Left kidney (tissue), 2 donors: ENCODE results near the gene PRRX2. TPM values are rescaled to one million over a fixed set of nuclear protein-coding genes. Genes with fewer than 3 reads are reported as not detected.

Experiments used
- DNase-seq: peaks from one replicate; pipeline ENCODE4 v3.0.0-alpha.2; 2013
- polyA plus RNA-seq: library from polyadenylated mRNA; unstranded; fragments of 120-200 nt; gene quantifications from one replicate; pipeline ENCODE4 v1.2.1, GENCODE V29; 2013; ENCODE audit not compliant: insufficient read length

Gene PRRX2
- polyA plus RNA-seq, 1 donor, result 0.52 TPM

DNA sequence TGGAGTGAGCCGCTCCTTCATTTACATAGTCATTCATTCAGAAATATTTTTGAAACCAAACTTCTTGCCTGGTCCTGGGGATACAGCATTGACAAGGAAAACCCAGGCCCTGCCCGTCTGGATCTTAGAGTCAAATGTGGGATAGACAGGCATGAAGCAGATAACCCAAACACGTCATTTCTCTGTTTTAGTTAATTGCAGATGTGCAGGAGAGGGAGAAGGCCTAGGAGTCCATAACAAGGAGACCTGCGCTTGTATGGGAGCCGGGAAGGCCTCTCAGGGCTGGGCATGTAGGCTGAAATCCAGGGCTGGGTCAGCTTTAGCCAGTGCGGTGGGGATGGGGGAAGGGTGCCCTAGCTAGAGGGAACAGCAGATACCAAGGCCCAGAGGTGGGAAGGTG, 43.3 kb downstream of the PRRX2 start:
- DNase-seq, result no peak

DNA sequence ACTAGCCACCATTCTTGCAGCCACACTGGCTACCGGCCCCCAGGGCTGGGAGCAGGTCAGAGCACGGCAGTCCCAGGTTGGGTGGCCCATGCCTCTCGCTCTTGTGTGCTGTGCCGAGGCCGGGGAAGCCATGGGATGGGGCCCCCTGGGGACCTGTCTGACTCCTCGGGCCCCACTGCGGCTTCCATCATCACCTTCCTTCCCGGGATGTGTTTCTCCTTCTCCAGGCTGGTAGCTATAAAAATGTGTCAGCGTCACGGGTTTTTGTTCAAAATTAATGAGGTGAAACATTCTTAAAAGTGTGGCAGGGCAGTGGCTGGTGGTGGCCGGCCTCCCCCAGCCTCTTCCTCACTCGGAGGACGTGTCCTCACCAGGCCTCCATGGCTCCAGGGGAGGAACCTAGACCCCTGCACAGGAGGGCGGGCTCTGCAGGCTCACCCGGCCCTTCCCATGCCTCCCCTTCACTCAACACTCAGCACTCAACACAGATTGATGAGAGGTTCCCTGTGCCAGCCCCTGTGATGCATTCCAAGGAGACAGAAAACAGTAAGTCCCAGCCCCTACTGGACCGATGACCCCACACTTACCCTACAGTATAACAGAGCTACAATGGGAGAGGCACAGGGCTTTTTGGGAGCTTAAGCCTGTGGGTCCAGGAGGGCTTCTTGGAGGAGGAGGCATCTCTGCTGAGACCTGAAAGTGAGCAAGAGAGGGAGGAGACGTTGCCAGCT, 44.2 kb downstream of the PRRX2 start:
- no peak for DNase-seq

DNA sequence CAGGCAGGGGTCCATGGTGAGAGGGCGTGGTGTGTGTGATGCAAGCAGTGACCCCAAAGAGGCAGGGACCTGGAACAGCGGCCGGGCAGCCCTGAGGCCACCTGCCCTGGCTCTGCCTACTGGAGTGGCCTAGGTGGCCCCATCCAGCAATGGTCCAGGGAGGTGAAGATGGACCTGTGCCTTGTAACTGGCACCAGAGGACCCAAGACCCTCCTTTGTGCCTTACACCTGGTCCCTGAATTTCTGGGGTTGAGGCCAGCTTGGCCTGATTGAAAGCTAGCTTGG, 44.7 kb downstream of the PRRX2 start:
- no peak for DNase-seq

DNA sequence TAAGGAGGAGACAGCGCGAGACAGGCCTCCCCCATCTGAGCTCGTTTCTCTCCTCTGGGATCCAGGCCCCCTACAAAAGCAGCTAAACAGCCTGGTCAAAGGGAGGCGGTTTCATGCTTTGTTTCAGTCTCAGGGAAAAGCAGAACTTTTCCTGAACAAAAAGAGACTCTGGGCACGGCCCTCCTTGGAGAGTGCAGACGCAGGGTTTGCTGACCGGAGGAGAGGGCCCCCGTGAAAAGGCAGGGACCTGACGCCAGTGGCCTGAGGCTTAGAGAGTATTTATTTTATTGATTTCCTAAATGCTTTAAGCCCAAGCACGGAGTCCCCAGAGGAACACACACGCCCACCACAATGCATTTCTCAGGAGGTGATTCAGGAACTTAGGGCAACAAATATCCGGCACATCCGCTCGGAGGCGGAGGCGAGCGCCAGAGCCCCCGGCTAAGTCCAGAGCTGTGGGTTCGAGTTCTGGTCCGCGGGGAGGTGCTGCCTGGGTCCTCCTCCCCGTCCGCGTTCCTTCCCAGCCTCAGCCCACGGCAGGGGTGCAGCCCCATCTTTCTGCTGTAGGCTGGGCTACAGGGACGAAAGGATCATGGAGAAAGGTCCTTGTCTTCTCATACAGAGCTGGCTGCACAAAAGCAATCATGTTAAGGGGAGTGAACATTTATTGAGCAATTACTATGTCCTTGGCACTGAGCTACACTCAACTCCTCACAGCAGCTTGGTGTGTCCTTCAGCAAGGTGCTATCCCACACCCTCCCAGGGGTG, 47.4 kb downstream of the PRRX2 start:
- no peak for DNase-seq

DNA sequence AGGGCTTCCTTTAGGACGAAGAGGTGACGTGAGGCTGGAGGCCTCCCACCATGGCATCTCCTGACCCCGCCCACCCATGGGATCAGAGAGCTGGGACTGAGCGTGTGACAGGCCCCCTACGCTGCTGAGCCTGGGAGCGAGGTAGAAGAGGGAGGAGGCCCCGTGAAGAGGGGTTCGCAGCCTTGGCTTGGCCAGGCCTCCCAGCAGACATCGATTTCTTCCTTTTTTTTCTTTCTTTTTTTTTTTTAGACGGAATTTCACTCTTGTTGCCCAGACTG, 47.9 kb downstream of the PRRX2 start:
- no peak for DNase-seq

DNA sequence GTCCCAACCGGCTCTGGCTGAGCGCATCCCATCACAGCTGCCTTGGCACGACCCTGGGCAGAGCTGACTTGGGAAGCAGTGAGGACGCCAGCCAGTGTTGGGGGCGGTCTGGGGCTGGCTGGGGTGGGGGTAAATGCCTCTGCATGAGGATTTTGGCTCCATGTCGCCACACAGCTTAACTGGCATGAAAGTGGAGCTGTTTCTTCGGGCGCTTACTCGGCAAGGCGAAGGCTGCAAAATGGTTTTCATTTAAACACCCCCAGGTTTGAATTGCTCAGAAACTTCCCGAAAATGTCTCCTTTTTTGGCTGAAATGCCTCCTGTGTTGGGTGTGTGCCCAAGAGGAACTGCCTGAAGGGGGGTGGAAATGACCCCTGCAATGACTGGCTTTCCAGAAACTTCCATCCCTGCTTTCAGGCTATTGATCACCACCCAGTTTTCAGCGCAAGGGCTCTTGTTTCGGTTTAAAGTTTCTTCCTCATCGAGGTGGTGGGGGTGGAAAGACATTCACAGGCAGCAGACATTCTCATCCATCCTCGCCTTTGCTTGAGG, 49.1 kb downstream of the PRRX2 start:
- no peak for DNase-seq

DNA sequence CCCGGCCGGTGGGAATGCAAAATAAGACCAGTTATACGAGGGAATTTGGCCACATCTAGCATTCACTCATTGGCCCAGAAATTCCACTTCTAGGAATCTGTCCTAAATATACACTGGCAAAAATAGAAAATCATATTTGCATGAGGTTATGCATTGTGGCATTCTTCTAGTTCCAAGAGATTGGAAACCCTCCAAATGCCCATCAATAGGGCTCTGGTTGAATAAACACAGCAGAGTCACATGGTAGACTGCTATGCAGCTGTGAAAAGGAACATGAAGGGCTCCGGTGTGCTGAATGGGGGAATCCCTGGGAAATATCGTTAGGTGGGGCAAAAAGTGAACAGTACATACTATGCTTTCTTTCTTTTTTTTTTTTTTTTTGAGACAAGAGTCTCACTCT, 50.6 kb downstream of the PRRX2 start:
- DNase-seq, result no peak

DNA sequence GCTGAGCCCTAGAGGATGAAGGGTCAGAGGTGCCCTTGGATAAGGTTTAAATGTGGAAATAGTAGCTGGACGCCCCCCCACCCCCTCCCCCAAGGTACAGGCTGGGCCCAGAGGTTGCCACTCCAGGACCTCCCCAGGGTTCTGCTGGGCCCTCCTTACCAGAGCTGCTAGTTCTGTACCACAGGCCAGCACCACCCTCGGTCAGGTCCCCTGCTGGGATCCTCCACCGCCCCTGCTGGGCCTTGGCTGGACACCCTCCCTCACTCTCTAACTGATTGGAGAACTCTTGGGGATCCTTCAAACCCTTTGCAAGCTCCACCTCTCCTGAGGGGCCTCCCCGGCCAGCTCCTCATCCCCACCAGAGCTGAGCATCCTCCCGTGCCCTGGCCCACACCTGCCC, 52.5 kb downstream of the PRRX2 start:
- no peak for DNase-seq

DNA sequence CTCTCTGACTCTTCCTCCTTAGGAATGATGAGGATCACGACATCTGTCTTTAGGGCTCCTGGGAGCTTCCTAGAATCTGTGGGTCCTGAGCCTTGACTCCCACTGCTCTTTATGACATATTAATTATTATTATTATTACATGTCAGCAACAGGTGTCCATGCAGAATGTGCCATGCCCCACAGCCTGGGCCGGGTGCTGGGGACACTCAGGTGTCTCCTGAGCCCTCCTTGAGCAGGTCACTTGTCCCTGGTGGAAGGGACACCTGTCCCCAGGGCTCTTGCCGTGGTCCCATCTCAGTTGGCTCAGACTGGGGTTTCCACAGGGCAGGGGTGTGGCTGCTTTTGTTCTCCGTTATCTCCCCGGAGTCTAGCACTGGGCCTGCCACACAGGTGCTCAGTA, 53.2 kb downstream of the PRRX2 start:
- no peak for DNase-seq

DNA sequence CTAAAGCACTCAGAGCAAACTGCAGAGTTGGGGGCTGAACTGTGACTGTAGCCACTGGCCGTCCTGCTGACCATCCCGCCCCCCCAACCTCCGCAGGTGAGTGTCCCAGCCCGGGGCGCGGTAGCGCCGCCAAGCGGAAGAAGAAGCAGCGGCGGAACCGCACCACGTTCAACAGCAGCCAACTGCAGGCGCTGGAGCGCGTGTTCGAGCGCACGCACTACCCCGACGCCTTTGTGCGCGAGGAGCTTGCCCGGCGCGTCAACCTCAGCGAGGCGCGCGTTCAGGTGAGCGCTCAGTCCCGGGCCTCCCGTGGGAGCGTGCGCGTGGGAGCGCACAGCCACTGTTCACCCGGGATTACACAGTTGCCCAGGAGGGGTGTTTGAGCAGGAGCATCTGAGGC, 53.7 kb downstream of the PRRX2 start:
- no peak for DNase-seq

DNA sequence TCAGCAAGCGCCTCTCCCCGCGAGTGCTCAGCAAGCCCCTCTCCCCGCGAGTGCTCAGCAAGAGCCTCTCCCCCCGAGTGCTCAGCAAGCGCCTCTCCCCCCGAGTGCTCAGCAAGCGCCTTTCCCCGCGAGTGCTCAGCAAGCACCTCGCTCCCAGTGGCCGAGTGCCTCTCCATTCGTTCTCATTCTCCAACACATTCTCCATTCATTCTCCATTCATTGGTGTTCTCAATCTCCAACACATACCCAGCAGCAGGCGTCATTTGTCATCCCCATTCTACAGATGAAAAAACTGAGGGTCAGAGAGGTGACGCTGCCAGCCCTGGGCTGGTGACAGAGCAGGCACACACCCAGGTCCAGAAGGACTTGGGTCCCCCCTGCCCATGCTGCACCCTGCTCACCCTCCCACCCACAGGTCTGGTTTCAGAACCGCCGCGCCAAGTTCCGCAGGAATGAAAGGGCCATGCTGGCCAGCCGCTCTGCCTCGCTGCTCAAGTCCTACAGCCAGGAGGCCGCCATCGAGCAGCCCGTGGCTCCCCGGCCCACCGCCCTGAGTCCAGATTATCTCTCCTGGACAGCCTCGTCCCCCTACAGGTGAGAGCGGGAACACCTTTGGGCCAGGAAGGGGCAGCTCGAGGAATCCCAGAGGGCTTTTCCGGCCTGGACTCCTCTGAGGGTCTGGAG, 54.9 kb downstream of the PRRX2 start:
- no peak for DNase-seq

DNA sequence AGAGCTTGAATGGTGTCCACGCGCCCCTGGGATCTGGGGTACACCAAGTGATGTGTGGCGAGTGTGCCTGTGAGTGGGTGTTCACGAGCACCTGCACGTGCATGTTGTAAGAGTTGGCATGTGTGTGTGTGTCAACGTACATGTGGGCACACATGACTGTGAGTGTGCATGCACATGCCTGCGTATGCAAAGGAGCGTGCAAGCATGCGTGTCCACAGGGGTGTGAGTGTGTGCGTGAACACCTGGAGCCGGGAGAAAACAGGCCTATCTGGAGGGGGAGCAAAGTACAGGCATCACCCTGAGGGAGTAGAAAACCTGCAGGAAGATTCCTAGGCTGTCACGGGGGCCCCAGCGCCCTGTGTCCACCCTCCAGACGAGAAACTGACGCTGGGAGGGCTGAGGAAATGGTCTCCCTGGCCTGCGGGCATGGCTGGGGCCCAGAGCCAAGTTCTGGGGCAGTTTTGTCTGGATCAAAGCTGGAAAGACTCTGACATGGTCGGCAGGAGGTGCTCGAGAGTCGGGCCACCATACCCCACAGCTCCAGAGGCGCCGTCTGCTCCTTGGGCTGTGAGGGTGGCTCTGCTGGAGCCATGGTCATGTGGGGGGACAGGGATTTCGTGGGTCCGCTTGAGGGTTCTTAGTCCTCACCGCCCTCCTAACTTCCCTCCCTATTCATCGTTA, 55.6 kb downstream of the PRRX2 start:
- DNase-seq, result no peak

DNA sequence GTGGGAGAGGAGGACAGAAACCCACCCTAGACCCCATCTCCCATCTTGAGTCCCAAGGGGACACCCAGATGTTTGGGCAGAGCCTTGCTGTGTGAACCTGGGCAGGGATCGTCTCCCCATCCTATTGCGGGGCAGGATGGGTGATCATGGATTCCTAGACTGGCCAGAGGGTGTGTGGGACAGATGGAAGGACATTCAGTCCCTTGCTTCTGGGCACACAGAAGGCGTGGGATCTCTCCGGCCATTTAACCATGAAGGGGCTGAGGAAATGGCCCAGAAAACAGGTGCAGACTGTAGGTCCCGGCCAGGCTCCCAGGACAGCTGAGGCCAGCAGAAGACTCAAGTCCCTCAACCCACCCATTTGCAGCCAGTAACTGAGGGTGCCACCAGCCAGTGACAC, 57.5 kb downstream of the PRRX2 start:
- no peak for DNase-seq

DNA sequence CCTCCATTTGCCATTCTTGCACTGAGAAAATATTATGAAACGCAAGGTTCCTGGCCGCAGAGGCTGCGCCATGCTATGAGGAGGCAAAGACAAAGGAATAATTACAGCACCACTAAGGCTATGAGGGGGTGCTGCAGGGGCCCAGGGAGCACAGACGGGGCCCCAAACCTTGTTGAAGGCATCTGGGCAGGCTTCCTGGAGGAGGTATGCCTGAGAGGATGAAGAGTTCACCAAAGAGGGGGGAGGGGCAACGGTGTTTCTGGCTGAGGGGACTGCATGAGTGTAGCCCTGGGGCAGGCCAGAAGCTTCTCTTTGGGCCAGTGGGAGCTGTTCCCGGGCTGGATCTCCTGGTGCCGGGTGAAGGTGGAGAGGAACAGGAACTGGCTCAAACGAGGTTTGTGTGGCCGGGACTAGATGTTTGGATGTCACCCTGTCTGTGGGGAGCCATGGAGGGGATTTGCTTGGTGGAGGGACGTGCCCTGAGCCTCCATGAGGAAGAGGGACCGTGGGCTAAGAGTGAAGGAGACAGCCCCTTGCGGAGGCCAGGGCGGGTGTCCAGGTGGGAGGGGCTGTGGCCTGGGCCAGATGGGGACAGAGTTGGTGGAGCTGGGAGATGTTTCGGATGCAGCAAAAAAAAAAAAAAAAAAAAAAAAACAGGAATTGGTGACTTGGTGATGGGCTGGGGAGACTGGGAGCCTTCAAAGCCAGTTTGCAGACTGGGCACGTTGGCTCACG, 59.2 kb downstream of the PRRX2 start:
- no peak for DNase-seq

DNA sequence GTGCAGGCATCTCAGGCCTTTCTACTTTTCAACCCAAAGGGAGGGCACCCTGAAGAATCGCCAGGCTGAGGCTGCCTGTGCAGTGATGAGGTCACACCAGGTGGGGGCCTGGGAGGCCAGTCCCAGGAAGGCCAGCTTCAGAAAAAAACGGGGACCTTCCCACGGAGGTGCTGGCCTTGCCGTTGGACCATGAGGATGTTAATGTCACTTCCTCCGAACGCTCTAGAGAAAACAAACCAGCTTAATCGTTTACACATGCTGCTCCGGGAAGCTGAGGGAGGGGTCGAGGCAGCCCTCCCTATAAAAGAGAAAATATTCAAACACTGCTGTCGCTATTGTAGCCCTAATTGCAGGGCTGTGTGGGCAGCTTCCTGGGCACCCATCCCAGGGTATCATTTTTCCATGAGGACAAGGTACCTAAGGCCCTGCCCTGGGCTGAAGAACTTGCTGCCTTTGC, 60.4 kb downstream of the PRRX2 start:
- DNase-seq, result no peak

DNA sequence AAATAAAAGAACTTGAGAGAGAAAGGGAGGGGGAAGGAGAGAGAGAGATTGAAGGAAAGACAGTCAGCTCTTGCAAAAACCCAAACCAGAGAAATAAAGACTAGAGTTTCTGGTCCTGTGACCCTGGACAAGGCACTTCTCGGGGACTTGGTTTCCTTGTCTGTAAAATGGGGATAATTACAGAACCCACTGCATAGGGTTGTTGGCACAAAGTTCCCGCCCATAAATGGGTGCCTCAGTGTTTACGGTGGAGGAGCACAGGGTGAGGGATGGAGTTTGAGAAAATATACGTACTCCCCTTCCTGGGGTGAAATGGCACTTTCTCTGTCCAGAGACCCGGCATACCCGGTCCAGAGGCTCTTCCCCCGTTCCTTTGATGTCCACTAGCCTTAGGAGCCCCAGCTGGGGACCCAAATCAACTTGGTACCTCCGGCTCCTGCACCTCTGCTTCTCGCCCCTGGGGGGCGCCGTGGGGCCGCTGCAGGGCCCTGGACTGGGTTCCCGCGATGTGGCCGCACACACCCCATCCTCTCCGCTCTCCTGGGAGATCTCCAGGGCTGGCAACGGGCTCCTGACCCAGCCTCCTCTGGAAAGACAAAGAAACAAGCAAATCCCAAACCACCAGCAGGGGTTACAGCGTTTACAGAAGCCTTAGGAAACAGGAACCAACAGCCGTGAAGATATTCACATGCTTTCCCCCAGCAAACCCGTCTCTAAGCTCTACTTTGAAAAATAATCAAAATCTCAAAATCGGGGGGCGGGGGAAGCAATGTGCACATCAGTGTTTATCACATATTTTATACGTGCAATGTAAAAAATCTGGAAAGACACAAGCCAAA, 61.1 kb downstream of the PRRX2 start:
- DNase-seq, result no peak

DNA sequence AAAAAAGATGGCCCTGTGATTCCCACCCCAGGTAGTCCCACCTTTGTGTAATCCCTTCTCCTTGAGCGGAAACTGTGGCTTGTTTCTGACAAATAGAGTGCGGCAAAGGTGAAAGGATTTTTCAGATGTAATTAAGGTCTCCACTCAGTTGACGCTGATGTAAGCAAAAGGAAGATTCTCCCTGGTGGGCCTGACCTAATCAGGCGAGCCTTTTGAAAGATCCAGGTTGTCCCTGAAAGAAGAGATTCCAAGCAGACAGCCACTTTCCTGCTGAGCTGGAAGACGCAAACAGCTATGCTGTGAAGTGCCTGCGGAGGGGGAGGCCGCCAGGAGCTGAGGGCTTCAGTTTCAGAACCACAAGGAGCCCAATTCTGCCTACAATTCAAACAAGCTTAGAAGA, 63.3 kb downstream of the PRRX2 start:
- DNase-seq, result no peak

DNA sequence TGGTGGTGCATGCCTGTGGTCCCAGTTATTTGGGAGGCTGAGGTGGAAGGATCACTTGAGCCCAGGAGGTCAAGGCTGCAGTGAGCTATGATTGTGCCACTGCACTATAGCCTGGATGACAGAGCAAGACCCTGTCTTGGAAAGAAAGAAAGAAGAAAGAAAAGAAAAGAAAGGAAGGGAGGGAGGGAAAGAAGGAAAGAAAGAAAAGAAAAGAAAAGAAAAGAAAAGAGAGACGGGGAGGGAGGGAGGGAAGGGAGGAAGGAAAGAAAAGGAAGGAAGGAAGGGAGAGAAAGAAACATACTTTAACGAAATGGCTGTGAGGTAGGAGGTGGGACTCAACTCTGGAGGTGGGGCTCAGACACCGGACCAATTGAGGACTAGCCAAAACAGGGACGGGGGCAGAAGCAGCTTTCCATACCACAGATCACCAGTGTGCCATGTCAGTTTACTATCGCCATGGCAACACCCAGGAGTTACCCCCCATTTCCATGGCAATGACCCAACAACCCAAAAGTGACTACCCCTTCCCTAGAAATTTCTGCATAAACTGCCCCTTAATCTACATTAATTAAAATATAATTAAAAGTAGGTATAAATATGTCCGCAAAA, 66.1 kb downstream of the PRRX2 start:
- no peak for DNase-seq

DNA sequence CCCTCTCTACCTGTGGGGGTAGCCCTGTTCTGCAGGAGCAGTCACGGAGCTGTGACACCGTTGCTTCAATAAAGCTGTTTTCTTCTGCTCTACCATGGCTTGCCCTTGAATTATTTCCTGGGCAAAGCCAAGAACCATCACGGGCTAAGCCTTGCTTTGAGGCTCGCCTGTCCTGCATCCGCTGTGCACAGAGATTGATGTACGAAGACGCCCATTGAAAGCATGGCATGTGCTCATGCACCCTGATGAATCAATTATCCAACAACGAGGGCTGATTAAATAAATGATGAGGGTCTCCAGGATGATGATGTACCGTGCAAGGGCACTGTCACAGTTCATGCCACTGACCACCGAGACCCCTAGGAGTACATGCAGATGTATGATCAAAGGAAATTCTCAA, 66.7 kb downstream of the PRRX2 start:
- no peak for DNase-seq

DNA sequence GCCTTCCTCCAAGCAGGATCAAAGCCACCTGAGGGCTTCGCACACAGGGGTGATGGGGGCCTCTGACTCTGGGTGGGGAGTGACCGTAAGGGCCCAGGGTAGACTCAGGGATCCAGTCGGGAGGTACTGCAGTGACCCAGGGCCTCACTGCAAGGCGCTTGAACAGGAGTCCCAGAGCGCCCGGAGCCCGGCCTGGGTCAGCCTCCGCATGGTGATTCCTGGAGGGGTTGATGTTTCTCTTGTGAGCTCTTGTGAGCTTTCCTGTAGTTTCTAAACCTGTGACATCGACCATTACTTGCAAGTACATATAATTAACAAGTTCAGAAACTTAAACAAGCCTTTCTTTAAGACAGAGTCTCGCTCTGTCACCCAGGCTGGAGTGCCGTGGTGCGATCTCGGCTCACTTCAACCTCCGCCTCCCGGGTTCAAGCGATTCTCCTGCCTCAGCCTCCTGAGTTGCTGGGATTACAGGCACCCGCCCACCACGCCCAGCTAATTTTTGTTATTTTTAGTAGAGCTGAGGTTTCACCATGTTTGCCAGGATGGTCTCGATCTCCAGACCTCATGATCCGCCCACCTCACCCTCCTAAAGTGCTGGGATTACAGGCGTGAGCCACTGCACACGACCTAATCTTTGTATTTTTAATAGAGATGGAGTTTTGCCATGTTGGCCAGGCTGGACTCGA, 67.6 kb downstream of the PRRX2 start:
- DNase-seq, result no peak
